HepG2 (cell line): Measurements from ENCODE around the gene CIAO3. TPM values are rescaled to one million over a fixed set of nuclear protein-coding genes. Genes with fewer than 3 reads are reported as not detected.

Source experiments
- BCL6 ChIP-seq: IDR thresholded peaks from 2 replicates; pipeline ENCODE4 v1.6.1; 2016; ENCODE audit warnings: missing genetic modification reagents, missing compliant biosample characterization
- EED ChIP-seq: sonication (generic); formaldehyde crosslinking; IDR thresholded peaks from 2 replicates; pipeline ENCODE4 v1.5.0; 2020; ENCODE audit warnings: mild to moderate bottlenecking, missing genetic modification reagents
- HOXA3 ChIP-seq: sonication (generic); formaldehyde crosslinking; IDR thresholded peaks from 2 replicates; pipeline ENCODE4 v1.5.0; 2020; ENCODE audit warnings: missing genetic modification reagents
- KDM4B ChIP-seq: sonication (generic); formaldehyde crosslinking; IDR thresholded peaks from 2 replicates; pipeline ENCODE4 v1.4.0; 2020; ENCODE audit warnings: missing genetic modification reagents
- MTF1 ChIP-seq: sonication (generic); formaldehyde crosslinking; IDR thresholded peaks from 2 replicates; pipeline ENCODE4 v1.5.0; 2020; ENCODE audit warnings: missing genetic modification reagents
- NFE2L1 ChIP-seq: sonication (generic); formaldehyde crosslinking; IDR thresholded peaks from 2 replicates; pipeline ENCODE4 v1.4.0; 2020; ENCODE audit warnings: missing genetic modification reagents, mild to moderate bottlenecking, borderline replicate concordance
- NRL ChIP-seq: sonication (generic); formaldehyde crosslinking; IDR thresholded peaks from 2 replicates; pipeline ENCODE4 v1.5.0; 2020; ENCODE audit warnings: missing genetic modification reagents, mild to moderate bottlenecking, moderate library complexity, borderline replicate concordance
- POLR2AphosphoS5 ChIP-seq: IDR thresholded peaks from 2 replicates; pipeline ENCODE4 v1.6.1; 2012; ENCODE audit warnings: low read depth, low read length
- SETDB1 ChIP-seq: sonication (generic); formaldehyde crosslinking; IDR thresholded peaks from 2 replicates; pipeline ENCODE4 v1.5.1; 2020; ENCODE audit warnings: missing genetic modification reagents, mild to moderate bottlenecking, borderline replicate concordance
- SNAI1 ChIP-seq: sonication (generic); formaldehyde crosslinking; IDR thresholded peaks from 2 replicates; pipeline ENCODE4 v1.5.0; 2020; ENCODE audit warnings: mild to moderate bottlenecking, missing genetic modification reagents, borderline replicate concordance
- TAF1 ChIP-seq: sonication (generic); formaldehyde crosslinking; IDR thresholded peaks from 2 replicates; pipeline ENCODE4 v1.4.0; 2020; ENCODE audit warnings: missing genetic modification reagents
- TARDBP ChIP-seq: sonication (generic); formaldehyde crosslinking; IDR thresholded peaks from 2 replicates; pipeline ENCODE4 v1.8.0; 2022; ENCODE audit warnings: mild to moderate bottlenecking, missing genetic modification reagents
- TOE1 ChIP-seq: sonication (generic); formaldehyde crosslinking; IDR thresholded peaks from 2 replicates; pipeline ENCODE4 v1.4.0; 2020; ENCODE audit warnings: mild to moderate bottlenecking, missing genetic modification reagents
- ZFP62 ChIP-seq: sonication (generic); formaldehyde crosslinking; IDR thresholded peaks from 2 replicates; pipeline ENCODE4 v1.4.0; 2020; ENCODE audit warnings: missing genetic modification reagents
- ZNF20 ChIP-seq: sonication (generic); formaldehyde crosslinking; IDR thresholded peaks from 2 replicates; pipeline ENCODE4 v1.4.0; 2020; ENCODE audit warnings: mild to moderate bottlenecking, moderate library complexity, missing genetic modification reagents
- ZNF24 ChIP-seq: fragments of 450-650 bp; IDR thresholded peaks from 2 replicates; pipeline ENCODE4 v1.6.1; 2017; ENCODE audit warnings: antibody characterized with exemption, mild to moderate bottlenecking
- ZNF296 ChIP-seq: sonication (generic); formaldehyde crosslinking; conservative IDR thresholded peaks from 2 replicates; pipeline ENCODE4 v1.5.0; 2020; ENCODE audit warnings: mild to moderate bottlenecking, missing genetic modification reagents
- ZNF326 ChIP-seq: sonication (generic); formaldehyde crosslinking; IDR thresholded peaks from 2 replicates; pipeline ENCODE4 v1.4.0; 2020; ENCODE audit warnings: missing genetic modification reagents, borderline replicate concordance
- ZNF333 ChIP-seq: sonication (generic); formaldehyde crosslinking; IDR thresholded peaks from 2 replicates; pipeline ENCODE4 v1.4.0; 2020; ENCODE audit warnings: mild to moderate bottlenecking, missing genetic modification reagents, borderline replicate concordance
- ZNF605 ChIP-seq: sonication (generic); formaldehyde crosslinking; IDR thresholded peaks from 2 replicates; pipeline ENCODE4 v1.8.0; 2022; ENCODE audit warnings: mild to moderate bottlenecking, missing genetic modification reagents
- ZNF780A ChIP-seq: sonication (generic); formaldehyde crosslinking; IDR thresholded peaks from 2 replicates; pipeline ENCODE4 v1.8.0; 2022; ENCODE audit warnings: mild to moderate bottlenecking, missing genetic modification reagents, moderate library complexity
- ZNF841 ChIP-seq: sonication (generic); formaldehyde crosslinking; IDR thresholded peaks from 2 replicates; pipeline ENCODE4 v1.8.1; 2023; ENCODE audit warnings: missing genetic modification reagents, borderline replicate concordance
- polyA plus RNA-seq, 8 experiments: library from polyadenylated mRNA; depleted of rRNA in 3 of 8; stranded (reverse) in 7 of 8; unstranded in 1 of 8; fragments of >200 nt; fragmentation: Illumina TruSeq in 4 of 8; extraction: Trizol in 4 of 8; gene quantifications; 2 replicates each; pipeline versions ENCODE4 v1.2.1 to v1.2.3, GENCODE V29; 2011 to 2016; ENCODE audit warnings: low read depth in 4 of 8, missing spikeins in 1 of 8, mixed read lengths in 1 of 8; ENCODE audit not compliant: insufficient read depth in 1 of 8
- total RNA-seq, 5 experiments: library from RNA; depleted of rRNA; stranded (reverse); fragments of >200 nt; fragmentation: Illumina TruSeq; extraction: Trizol; gene quantifications; 2 replicates each; pipeline ENCODE4 v1.2.3, GENCODE V29; 2016; ENCODE audit warnings: low read depth in 1 of 5
- TF ChIP-seq, protein P1 (sequence below): sonication (generic); formaldehyde crosslinking; IDR thresholded peaks from 2 replicates; pipeline ENCODE4 v1.4.0; 2020; ENCODE audit warnings: missing genetic modification reagents, mild to moderate bottlenecking, borderline replicate concordance
- TF ChIP-seq, protein P2 (sequence below): sonication (generic); formaldehyde crosslinking; IDR thresholded peaks from 2 replicates; pipeline ENCODE4 v1.8.1; 2023; ENCODE audit warnings: mild to moderate bottlenecking, missing genetic modification reagents

CIAO3 gene
- total and polyA plus RNA-seq, 2 of the 13 experiments (the other 11 are each of a cell fraction or from before 2014, with no cell fraction given), result 21.7 to 25.0 TPM

DNA sequence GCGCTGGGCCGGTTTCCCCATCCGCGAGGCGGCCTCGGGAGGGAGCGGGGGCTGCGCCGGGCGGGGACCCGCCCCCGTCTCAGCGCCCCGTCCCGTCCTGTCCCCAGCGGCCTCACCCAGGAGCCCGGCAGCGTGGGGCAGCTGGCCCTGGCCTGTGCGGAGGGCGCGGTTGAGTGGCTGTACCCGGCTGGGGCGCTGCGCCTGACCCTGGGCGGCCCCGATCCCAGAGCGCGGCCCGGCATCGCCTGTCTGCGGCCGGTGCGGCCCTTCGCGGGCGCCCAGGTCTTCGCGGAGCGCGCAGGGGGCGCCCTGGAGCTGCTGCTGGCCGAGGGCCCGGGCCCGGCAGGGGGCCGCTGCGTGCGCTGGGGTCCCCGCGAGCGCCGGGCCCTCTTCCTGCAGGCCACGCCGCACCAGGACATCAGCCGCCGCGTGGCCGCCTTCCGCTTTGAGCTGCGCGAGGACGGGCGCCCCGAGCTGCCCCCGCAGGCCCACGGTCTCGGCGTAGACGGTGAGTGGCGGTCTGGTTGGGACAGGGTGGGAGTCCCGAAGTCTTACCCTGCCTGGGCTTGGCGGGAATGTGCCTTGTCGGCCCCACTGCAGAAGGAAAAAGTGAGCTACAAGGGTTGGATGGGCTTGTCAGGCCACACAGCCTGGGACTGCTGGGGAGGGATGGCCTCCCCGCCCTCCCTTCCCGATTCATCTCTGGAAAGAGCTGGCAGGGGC lies 25.2 kb downstream of the CIAO3 start (continued):
- TF ChIP-seq HOXA3 (CRISPR knock-in tag) (no peak; the same call in 1 of the 2 replicates), NFE2L1 (CRISPR knock-in tag) (no peak; the same call in 1 of the 2 replicates), ZNF333 (CRISPR knock-in tag) (no peak), ZNF780A (CRISPR knock-in tag) (no peak), NRL (CRISPR knock-in tag) (0 out of 2 replicates have a peak, but pooled peaks have one; percentile 49), EED (CRISPR knock-in tag) (no peak), ZNF20 (CRISPR knock-in tag) (no peak), ZNF605 (no peak), MTF1 (CRISPR knock-in tag) (no peak), ZNF326 (no peak), ZNF841 (no peak), ZNF24 (no peak), ZNF296 (CRISPR knock-in tag) (no peak), SNAI1 (CRISPR knock-in tag) (no peak), TAF1 (no peak), POLR2AphosphoS5 (no peak), KDM4B (CRISPR knock-in tag) (no peak), ZFP62 (CRISPR knock-in tag) (no peak), SETDB1 (no peak), TARDBP (CRISPR knock-in tag) (0 out of 2 replicates have a peak, but pooled peaks have one; percentile 28), TOE1 (CRISPR knock-in tag) (no peak), BCL6 (CRISPR knock-in tag) (no peak)
- TF ChIP-seq, protein P1, sequence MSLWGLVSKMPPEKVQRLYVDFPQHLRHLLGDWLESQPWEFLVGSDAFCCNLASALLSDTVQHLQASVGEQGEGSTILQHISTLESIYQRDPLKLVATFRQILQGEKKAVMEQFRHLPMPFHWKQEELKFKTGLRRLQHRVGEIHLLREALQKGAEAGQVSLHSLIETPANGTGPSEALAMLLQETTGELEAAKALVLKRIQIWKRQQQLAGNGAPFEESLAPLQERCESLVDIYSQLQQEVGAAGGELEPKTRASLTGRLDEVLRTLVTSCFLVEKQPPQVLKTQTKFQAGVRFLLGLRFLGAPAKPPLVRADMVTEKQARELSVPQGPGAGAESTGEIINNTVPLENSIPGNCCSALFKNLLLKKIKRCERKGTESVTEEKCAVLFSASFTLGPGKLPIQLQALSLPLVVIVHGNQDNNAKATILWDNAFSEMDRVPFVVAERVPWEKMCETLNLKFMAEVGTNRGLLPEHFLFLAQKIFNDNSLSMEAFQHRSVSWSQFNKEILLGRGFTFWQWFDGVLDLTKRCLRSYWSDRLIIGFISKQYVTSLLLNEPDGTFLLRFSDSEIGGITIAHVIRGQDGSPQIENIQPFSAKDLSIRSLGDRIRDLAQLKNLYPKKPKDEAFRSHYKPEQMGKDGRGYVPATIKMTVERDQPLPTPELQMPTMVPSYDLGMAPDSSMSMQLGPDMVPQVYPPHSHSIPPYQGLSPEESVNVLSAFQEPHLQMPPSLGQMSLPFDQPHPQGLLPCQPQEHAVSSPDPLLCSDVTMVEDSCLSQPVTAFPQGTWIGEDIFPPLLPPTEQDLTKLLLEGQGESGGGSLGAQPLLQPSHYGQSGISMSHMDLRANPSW (CRISPR knock-in tag), result no peak
- TF ChIP-seq, protein P2, sequence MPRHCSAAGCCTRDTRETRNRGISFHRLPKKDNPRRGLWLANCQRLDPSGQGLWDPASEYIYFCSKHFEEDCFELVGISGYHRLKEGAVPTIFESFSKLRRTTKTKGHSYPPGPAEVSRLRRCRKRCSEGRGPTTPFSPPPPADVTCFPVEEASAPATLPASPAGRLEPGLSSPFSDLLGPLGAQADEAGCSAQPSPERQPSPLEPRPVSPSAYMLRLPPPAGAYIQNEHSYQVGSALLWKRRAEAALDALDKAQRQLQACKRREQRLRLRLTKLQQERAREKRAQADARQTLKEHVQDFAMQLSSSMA (CRISPR knock-in tag), result peak; percentile 31
